ENCODE results near the gene METTL2A. TPM values are rescaled to one million over a fixed set of nuclear protein-coding genes. Genes with fewer than 3 reads are reported as not detected.
"Not testable (repeated sequence)": the region's sequence is repeated elsewhere in the genome, so short reads cannot be mapped to it uniquely, and the experiment has no call there.

Gene METTL2A
- total RNA-seq, 1 donor from 2014 or later = 16.2 TPM

DNA sequence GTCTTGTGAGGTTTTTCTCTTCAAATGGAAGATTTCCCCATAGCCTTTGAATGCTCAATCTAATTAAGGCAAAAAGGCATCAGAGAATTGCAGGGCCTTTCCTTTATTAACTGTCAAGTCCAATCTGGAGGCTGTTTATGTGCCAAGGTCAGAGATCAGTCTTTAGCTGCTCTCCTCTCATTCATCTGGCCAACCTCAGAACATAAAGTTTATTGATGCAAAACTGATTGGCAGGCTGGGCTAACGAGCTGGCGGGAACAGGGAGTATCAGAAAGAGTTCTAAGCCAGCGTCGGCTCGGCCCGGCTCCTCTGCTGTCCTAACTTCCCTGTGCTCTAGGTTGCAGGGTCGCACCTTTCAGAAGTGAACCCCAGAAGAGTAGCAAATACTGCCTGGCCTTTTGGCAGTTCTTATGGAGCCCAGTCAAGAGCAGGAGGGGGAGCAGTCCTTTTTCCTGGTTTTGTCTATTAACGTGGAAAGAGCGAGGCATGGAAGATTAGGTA lies 47.7 kb downstream of the METTL2A start:
- DNase-seq (ENCODE audit: extremely low read depth, low read depth, low spot score) = not testable (repeated sequence)

DNA sequence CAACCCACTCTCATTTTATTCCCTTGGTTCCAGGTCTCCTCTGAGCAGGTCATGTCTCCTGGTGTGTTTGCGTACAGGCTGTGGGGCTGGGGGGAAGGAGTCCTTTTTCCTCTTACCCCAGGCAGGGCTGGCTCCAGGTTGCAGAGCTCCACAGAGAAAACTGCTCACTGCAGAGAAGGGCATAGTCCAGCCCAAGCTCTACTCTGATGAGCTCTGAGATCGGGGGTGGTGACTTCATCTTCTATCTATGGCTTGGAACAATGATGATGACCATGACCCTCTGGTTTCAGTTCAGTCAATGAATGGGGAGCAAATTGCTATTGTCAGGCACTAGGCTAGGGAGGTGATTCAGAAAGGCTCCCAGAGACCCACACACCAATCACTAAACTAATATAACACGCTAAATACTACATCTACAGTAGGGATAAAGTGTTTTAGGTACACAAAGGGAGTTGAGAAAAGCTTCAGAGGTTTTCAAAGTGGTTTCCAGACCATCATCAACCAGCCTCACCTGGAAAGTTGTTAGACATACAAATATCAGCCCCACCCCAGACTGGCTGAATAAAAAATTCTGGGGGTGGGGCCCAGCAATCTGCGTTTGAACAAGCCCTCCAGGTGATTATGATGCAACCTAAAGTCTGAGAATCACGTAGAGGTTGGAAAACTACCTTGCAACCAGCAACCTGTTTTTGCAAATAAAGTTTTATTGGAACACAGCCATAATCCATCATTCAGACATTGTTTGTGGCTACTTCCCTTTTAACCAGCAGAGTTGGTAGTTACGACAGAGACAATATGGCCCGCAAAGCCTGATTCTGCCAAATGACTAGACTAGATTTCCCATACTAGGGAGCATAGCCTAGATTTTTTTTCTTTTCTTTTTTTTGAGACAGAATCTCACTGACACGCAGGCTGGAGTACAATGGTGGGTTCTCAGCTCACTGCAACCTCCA lies 49.6 kb downstream of the METTL2A start:
- DNase-seq (ENCODE audit: extremely low read depth, low read depth, low spot score) = not testable (repeated sequence)

DNA sequence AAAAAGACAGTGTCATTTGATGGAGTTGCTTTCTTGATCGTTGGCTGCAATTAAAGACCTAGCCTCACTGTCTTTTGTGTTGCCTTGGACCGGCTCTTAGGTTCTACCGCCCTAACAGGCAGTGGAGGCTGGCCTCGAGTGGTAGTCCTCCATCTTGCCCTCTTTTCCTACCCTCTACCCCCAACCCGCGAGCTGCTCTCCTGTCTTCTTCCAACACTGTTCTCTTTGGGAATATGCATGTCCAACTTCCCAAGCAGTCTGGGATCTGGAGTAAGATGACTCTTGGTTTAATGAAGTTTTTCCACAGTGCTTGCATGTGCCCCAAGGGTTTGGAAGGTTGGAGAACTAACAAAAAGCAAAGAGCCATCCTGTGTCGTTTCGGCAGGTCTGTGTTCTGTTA lies 53.4 kb downstream of the METTL2A start:
- DNase-seq (ENCODE audit: extremely low read depth, low read depth, low spot score) = not testable (repeated sequence)

DNA sequence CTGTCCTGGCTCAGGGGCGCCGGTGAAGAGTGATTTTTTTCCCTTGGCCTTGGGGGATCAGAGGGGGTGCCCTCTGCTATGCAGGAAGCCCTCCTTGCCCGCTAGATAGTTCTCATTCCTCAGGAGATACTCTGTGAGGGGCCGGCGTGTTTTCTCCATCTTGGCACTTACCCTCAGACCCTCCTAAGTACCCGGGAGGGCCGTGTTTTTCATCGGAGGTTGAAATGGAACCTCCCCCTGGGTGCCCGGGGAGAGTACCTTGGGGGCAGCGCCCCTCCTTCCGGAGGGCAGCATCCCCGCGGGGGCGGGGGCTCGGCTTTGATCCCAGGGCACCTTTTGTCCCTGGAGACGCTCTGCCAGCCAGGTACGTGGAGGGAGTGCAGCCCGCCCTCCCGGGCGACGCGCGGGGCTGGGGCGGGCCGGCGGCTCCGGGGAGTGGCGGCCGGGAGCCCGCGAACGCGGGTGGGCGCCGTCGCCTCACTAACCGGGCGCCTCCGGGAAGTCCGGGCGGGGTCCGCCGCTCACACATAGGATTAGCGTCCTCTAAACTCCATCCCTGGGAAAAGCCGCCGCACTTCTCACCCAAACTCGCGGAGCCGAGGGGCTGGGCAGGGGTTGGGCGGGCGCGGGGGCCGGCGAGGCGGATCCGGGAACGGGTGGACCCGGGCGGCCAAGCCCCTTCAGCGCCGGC lies 54.2 kb downstream of the METTL2A start:
- not testable (repeated sequence) for DNase-seq (ENCODE audit: extremely low read depth, low read depth, low spot score)

DNA sequence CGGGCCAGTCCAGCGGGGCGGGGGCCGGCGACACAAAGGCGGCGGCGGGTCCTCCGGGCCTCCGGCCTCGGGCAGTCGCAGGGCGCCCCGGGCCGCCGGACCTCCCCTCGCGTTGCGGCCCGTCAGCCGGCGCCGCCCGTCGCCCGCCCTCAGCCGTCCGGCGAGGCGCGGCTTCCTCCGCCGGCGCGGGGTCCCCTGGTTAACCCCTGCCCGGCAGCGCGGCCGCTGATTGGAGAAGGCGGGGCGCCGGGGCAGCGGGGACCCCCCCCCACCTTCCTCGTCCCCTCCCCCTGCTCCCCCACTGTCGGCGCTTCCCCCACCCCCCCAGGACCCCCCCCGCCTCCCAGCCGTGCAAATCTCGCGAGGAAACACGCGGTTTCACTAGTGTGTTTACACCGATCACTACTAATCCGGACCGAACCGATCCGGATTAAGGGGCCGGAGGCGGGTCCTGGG lies 54.8 kb downstream of the METTL2A start, which contains the start of gene TLK2:
TLK2 (plus strand) TSS at position 402 of the 456 bp plus-strand sequence. CDS start 2,301 bp downstream, outside the sequence.
- no peak for DNase-seq (ENCODE audit: extremely low read depth, low read depth, low spot score)

DNA sequence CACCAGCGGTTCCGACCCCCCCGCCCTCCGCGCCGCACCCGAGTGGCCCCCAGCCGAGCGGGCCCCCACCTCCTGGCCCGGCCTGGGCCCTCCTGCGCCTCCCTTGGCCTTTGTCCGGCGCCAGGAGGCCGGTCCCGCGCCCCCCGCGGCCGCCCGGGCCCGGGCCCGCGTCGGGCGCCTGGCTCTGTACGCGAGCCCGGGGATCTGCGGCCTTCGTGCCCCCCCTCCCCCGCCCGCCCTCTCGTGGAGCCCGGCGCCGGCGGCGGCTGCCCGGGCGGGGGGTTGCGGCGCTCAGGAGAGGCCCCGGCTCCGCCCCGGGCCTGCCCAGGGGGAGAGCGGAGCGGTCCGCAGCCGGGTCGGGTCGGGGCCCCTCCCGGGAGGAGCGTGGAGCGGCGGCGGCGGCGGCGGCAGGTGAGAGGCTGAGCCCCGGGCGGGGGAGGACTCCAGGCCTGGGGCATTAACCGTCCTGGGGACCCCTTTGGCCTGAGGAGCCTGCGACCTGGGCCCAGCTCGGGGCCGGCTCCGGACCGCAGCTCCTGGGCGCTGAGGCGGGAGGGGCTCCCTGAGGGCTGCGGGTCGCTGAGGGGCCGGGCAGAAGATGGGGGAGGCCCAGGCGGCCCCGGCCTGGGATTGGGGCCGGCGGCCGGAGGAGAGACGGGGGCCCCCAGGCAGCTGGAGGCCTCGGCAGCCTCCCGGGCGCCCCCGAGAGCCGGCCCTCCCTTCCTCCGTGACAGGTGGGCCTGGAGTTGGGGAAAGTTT lies 55.4 kb downstream of the METTL2A start:
- not testable (repeated sequence) for DNase-seq (ENCODE audit: extremely low read depth, low read depth, low spot score)

DNA sequence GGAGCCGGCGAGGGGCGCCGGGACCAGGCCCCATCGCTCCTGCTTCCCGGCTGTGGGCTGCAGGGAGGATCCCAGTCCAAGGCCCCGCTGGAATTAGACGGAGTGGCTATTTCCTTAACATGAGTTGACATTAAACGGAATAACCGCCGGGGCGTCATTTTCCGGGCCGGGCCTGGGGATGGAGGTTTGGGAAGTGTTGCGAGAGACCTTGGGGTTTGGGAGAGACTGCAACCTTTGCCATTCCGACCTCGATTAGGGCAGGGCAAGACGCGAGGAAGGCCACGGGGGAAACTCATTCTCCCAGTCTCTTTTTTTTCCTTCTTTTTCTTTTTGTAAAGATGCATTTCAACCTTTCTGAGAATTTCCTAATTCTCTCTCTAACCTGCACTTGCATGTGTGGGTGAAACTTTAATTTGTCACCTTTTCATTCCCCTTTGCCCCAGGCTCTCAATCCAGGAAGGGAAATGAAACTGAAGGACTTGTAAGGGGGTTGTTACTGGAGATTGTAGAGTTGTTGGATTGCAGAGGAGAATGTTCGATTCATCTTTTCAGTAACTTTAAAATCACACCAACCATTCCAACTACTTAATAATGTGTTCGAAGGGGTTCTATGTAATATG lies 56.1 kb downstream of the METTL2A start:
- DNase-seq (ENCODE audit: extremely low read depth, low read depth, low spot score) = not testable (repeated sequence)

DNA sequence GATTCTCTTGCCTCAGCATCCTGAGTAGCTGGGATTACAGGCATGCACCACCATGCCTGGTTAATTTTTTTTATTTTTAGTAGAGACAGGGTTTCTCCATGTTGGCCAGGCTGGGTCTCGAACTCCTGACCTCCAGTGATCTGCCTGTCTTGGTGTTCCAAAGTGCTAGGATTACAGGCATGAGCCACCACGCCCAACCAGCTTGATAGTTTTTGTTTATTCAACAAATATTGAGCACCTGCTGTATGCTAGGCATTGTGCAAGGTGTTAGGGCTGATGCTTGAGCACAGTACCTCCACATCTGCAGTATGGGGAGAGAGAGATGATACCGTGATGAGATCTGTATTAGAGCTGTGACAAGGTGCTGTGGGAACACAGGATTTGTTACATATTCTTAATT lies 58.9 kb downstream of the METTL2A start:
- DNase-seq (ENCODE audit: extremely low read depth, low read depth, low spot score) = not testable (repeated sequence)

DNA sequence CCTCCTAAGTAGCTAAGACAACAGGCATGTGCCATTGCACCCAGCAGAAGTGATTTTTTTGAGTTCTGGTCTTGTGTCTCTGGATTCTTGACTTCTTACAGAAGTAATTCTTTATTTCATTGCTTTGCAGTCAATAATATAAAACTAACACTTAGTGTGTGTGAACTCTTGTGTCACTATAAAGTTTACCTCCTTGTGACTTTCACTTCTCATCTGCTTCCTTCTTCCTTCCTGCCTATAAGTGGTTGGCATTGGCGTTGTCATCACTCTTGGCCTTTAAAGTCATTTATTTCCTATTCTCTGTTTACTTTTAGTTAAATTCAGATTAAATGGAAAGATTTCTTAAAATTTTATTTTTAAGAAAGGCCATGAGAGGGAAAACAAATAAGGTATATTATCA lies 67.3 kb downstream of the METTL2A start:
- not testable (repeated sequence) for DNase-seq (ENCODE audit: extremely low read depth, low read depth, low spot score)

DNA sequence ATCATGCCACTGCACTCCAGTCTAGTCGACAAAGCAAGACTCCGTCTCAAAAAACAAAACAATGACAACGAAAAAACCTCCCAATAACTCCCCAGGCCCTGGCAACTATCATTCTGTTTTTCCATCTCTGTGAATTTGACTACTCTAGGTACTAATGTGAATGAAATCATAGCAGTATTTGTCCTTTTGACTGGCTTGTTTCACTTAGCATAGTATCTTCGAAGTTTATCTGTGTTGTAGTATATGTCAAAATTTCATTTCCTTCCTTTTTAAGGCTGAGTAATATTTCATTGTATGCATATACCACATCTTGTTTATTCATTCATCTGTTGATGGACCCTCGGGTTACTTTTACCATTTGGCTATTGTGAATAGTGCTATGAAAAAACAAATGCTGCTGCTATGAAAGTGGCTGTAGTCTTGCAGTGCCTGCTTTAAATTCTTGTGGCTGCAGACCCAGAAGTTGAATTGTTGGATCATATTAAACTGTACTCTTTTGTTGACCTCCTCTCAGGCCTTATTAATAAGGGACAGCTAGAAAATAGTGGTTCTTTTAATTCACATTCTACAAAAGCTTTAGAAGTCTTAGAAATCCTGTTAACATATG lies 69.5 kb downstream of the METTL2A start:
- not testable (repeated sequence) for DNase-seq (ENCODE audit: extremely low read depth, low read depth, low spot score)

DNA sequence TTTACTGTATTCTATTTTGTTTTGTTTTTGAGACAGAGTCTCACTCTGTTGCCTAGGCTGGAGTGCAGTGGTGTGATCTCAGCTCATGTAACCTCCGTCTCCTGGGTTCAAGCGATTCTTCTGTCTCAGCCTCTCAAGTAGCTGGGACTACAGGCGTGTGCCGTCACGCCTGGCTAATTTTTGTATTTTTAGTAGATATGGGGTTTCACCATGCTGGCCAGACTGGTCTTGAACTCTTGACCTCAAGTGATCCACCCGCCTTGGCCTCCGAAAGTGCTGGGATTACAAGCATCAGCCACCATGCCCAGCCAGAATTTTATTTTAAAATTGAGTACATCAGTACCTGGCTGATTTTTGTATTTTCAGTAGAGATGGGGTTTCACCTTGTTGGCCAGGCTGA lies 70.4 kb downstream of the METTL2A start:
- DNase-seq (ENCODE audit: extremely low read depth, low read depth, low spot score) = not testable (repeated sequence)

DNA sequence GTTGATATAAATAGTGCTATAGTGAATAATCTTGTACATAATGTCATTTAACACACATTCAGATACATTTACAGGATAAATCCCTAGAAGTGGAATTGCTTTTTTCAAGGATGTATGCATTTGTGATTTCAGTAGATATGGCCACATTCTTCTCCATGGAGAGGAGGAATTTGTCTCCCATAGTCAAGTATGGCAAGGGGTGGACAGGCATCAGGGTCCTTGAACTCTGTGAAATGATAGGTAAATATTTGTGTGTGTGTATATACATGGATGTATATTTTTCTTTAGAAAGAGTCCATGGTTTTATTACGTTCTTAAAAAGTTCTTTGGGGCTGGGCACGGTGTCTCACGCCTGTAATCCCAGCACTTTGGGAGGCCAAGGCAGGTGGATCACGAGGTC lies 72.6 kb downstream of the METTL2A start:
- not testable (repeated sequence) for DNase-seq (ENCODE audit: extremely low read depth, low read depth, low spot score)

DNA sequence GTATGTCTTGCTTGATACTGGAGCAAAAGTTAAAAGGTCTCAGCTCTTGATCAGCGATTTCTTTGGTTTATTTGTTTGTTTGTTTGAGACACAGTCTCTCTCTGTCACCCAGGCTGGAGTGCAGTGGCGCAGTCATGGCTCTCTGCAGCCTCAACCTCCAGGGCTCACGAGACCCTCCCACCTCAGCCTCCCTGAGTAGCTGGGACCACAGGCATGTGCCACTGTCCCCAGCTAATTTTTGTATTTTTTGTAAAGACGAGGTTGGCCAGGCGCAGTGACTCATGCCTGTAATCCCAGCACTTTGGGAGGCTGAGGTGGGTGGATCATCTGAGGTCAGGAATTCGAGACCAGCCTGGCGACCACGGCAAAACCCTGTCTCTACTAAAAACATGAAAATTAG lies 75.1 kb downstream of the METTL2A start:
- not testable (repeated sequence) for DNase-seq (ENCODE audit: extremely low read depth, low read depth, low spot score)

Other genes with a start within 250 kb of the METTL2A start
- 6.3 TPM in 1 of 2 replicates, not detected in the other for gene EFCAB3, start 43.3 kb upstream of the METTL2A start, total RNA-seq
- 27.9 and 28.6 TPM in 2 replicates for gene TLK2, start 54.9 kb downstream of the METTL2A start, total RNA-seq
- 91.1 and 105 TPM in 2 replicates for gene MRC2, start 203.8 kb downstream of the METTL2A start, total RNA-seq

All from glomerular endothelial cell (primary cell).